ENCODE results near the gene B4GALNT3.
A peak's percentile ranks its signal among the peaks of the same experiment; 100 is the strongest.
"Not testable (repeated sequence)": the region's sequence is repeated elsewhere in the genome, so short reads cannot be mapped to it uniquely, and the experiment has no call there.

B4GALNT3 gene

GRCh38 chr12:575129-575502, 115.4 kb downstream of the B4GALNT3 start:
- no peak for ATAC-seq (replicated peaks)
- H3K27ac Mint-ChIP-seq = peak overlapping the region in 1 of 2 donors; percentile 88
- H3K4me3 Mint-ChIP-seq = no peak overlapping the region
- H3K36me3 Mint-ChIP-seq (ENCODE audit: insufficient read depth) = no peaks in the 10 kb centered on the region
- H3K9me3 Mint-ChIP-seq = no peaks in the 10 kb centered on the region
- DNase-seq = no peak
- peaks cover 5 to 13% of the 10 kb centered on the region in 2 donors for H3K4me1 Mint-ChIP-seq (ENCODE audit: low read depth in 2 of 2)
- no peaks in the 10 kb centered on the region for H3K27me3 Mint-ChIP-seq

GRCh38 chr12:575948-576614, 116.3 kb downstream of the B4GALNT3 start:
- no peaks in the 10 kb centered on the region for H3K27me3 Mint-ChIP-seq
- H3K9me3 Mint-ChIP-seq = no peaks in the 10 kb centered on the region
- peak overlapping the region in 1 of 2 donors; percentile 88 for H3K27ac Mint-ChIP-seq

GRCh38 chr12:576615-577110, 116.9 kb downstream of the B4GALNT3 start:
- Mint-ChIP-seq H3K4me1 (ENCODE audit: low read depth in 2 of 2) (peaks cover 5 to 13% of the 10 kb centered on the region in 2 donors), H3K27me3 (no peaks in the 10 kb centered on the region), H3K4me3 (peak overlapping the region; percentile 66 to 73), H3K9me3 (no peaks in the 10 kb centered on the region), H3K36me3 (ENCODE audit: insufficient read depth) (no peaks in the 10 kb centered on the region), H3K27ac (peak overlapping the region in 1 of 2 donors; percentile 88)
- ATAC-seq (replicated peaks) = no peak
- DNase-seq = no peak

More at GRCh38 chr12:575948-576614, 116.3 kb downstream of the B4GALNT3 start:
- H3K36me3 Mint-ChIP-seq (ENCODE audit: insufficient read depth) = no peaks in the 10 kb centered on the region
- peak; percentile 82 to 90 (median 87) for DNase-seq
- peak; percentile 98 for ATAC-seq (replicated peaks)
- H3K4me3 Mint-ChIP-seq = peak overlapping the region; percentile 66 to 73
- peaks cover 5 to 13% of the 10 kb centered on the region in 2 donors for H3K4me1 Mint-ChIP-seq (ENCODE audit: low read depth in 2 of 2)

GRCh38 chr12:577994-578747, 118.4 kb downstream of the B4GALNT3 start:
- H3K27me3 Mint-ChIP-seq; ATAC-seq (replicated peaks); DNase-seq; H3K9me3 Mint-ChIP-seq; H3K4me3 Mint-ChIP-seq; H3K36me3 Mint-ChIP-seq (ENCODE audit: insufficient read depth); H3K4me1 Mint-ChIP-seq (ENCODE audit: low read depth in 2 of 2); H3K27ac Mint-ChIP-seq: not testable (repeated sequence)

GRCh38 chr12:578748-579419, 119.1 kb downstream of the B4GALNT3 start:
- no peak overlapping the region for H3K27ac Mint-ChIP-seq
- ATAC-seq (replicated peaks) (no peak), DNase-seq (no peak)
- H3K36me3 Mint-ChIP-seq (ENCODE audit: insufficient read depth) = no peaks in the 10 kb centered on the region
- no peak overlapping the region for H3K4me3 Mint-ChIP-seq
- H3K9me3 Mint-ChIP-seq = no peaks in the 10 kb centered on the region
- no peaks in the 10 kb centered on the region for H3K27me3 Mint-ChIP-seq
- peaks cover 2 to 9% of the 10 kb centered on the region in 2 donors for H3K4me1 Mint-ChIP-seq (ENCODE audit: low read depth in 2 of 2)

- ATAC-seq (replicated peaks) (no peak), DNase-seq (no peak)
- H3K9me3 Mint-ChIP-seq = no peaks in the 10 kb centered on the region
- H3K4me1 Mint-ChIP-seq (ENCODE audit: low read depth in 2 of 2) = peaks cover 2 to 9% of the 10 kb centered on the region in 2 donors
- peaks cover under 1% of the 10 kb centered on the region for H3K36me3 Mint-ChIP-seq (ENCODE audit: insufficient read depth)
- no peaks in the 10 kb centered on the region for H3K27me3 Mint-ChIP-seq
- no peak overlapping the region for H3K27ac Mint-ChIP-seq
- no peak overlapping the region for H3K4me3 Mint-ChIP-seq
Observed at GRCh38 chr12:579420-580110, 119.8 kb downstream of the B4GALNT3 start.

GRCh38 chr12:580813-581212, 121.1 kb downstream of the B4GALNT3 start:
- H3K27me3 Mint-ChIP-seq = no peaks in the 10 kb centered on the region
- H3K4me3 Mint-ChIP-seq = no peak overlapping the region
- H3K36me3 Mint-ChIP-seq (ENCODE audit: insufficient read depth) = peaks cover 2% of the 10 kb centered on the region
- no peak overlapping the region for H3K27ac Mint-ChIP-seq
- ATAC-seq (replicated peaks) (no peak), DNase-seq (no peak)
- H3K9me3 Mint-ChIP-seq = no peaks in the 10 kb centered on the region
- H3K4me1 Mint-ChIP-seq (ENCODE audit: low read depth in 2 of 2) = peaks cover 2 to 14% of the 10 kb centered on the region in 2 donors

- H3K27ac Mint-ChIP-seq = no peak overlapping the region
- H3K9me3 Mint-ChIP-seq = no peaks in the 10 kb centered on the region
- H3K27me3 Mint-ChIP-seq = no peaks in the 10 kb centered on the region
- peaks cover 2% of the 10 kb centered on the region for H3K36me3 Mint-ChIP-seq (ENCODE audit: insufficient read depth)
- ATAC-seq (replicated peaks) (no peak), DNase-seq (no peak)
- H3K4me1 Mint-ChIP-seq (ENCODE audit: low read depth in 2 of 2) = peaks cover 2 to 11% of the 10 kb centered on the region in 2 donors
- H3K4me3 Mint-ChIP-seq = no peak overlapping the region
Observed at GRCh38 chr12:581321-581720, 121.6 kb downstream of the B4GALNT3 start.

GRCh38 chr12:581746-582145, 122.0 kb downstream of the B4GALNT3 start:
- no peak overlapping the region for H3K27ac Mint-ChIP-seq

GRCh38 chr12:583251-583869, 123.6 kb downstream of the B4GALNT3 start:
- no peak overlapping the region for H3K4me3 Mint-ChIP-seq
- no peak overlapping the region for H3K27ac Mint-ChIP-seq
- H3K4me1 Mint-ChIP-seq (ENCODE audit: low read depth in 2 of 2) = peaks cover 2 to 5% of the 10 kb centered on the region in 2 donors
- H3K36me3 Mint-ChIP-seq (ENCODE audit: insufficient read depth) = peaks cover 2% of the 10 kb centered on the region
- no peaks in the 10 kb centered on the region for H3K27me3 Mint-ChIP-seq
- ATAC-seq (replicated peaks) (no peak), DNase-seq (no peak)
- no peaks in the 10 kb centered on the region for H3K9me3 Mint-ChIP-seq

More at GRCh38 chr12:581746-582145, 122.0 kb downstream of the B4GALNT3 start:
- Mint-ChIP-seq H3K9me3 (no peaks in the 10 kb centered on the region), H3K4me1 (ENCODE audit: low read depth in 2 of 2) (peaks cover 3 to 7% of the 10 kb centered on the region in 2 donors), H3K36me3 (ENCODE audit: insufficient read depth) (peaks cover 2% of the 10 kb centered on the region), H3K4me3 (no peak overlapping the region), H3K27me3 (no peaks in the 10 kb centered on the region)
- ATAC-seq (replicated peaks) (no peak), DNase-seq (no peak)

- ATAC-seq (replicated peaks) = no peak
- no peak overlapping the region for H3K27ac Mint-ChIP-seq
- no peaks in the 10 kb centered on the region for H3K9me3 Mint-ChIP-seq
Observed at GRCh38 chr12:585062-586061, 125.6 kb downstream of the B4GALNT3 start.

More at GRCh38 chr12:585062-586061, 125.6 kb downstream of the B4GALNT3 start:
- Mint-ChIP-seq H3K27me3 (no peaks in the 10 kb centered on the region), H3K4me3 (no peak overlapping the region), H3K36me3 (ENCODE audit: insufficient read depth) (peaks cover 2% of the 10 kb centered on the region), H3K4me1 (ENCODE audit: low read depth in 2 of 2) (peaks cover 2 to 5% of the 10 kb centered on the region in 2 donors)
- DNase-seq = no peak
